Muscle of leg (tissue), 11 donors: ENCODE data around the gene WRAP73. TPM values are rescaled to one million over a fixed set of nuclear protein-coding genes. Genes with fewer than 3 reads are reported as not detected.

ENCODE experiments used
- DNase-seq: peaks from one replicate; pipeline ENCODE4 v3.0.0; 2013
- H3K27ac ChIP-seq: one replicate; pipeline ENCODE4 v1.5.1; 2013; ENCODE audit warnings: mild to moderate bottlenecking, low read length, control low read depth
- H3K27me3 ChIP-seq: one replicate; pipeline ENCODE4 v1.6.1; 2013; ENCODE audit warnings: low read length; ENCODE audit not compliant: control insufficient read depth, insufficient read depth
- H3K36me3 ChIP-seq: one replicate; pipeline ENCODE4 v1.6.1; 2013; ENCODE audit warnings: low read length; ENCODE audit not compliant: control insufficient read depth, insufficient read depth
- H3K4me1 ChIP-seq: one replicate; pipeline ENCODE4 v1.6.1; 2013; ENCODE audit warnings: low read length; ENCODE audit not compliant: control insufficient read depth, insufficient read depth
- H3K4me3 ChIP-seq: one replicate; pipeline ENCODE4 v1.5.1; 2013; ENCODE audit warnings: low read length, control low read depth
- H3K9me3 ChIP-seq: replicated peaks from 2 replicates; pipeline ENCODE4 v1.6.1; 2013; ENCODE audit warnings: low read depth, low read length; ENCODE audit not compliant: control insufficient read depth
- WGBS: methylation state at CpG from one replicate; pipeline ENCODE4 v1.1.5; 2013; ENCODE audit warnings: missing lambda C conversion rate; ENCODE audit not compliant: insufficient coverage; 5-methylcytosine and 5-hydroxymethylcytosine counted together
- polyA plus RNA-seq, 8 donors: library from polyadenylated mRNA; unstranded; fragments of 120-200 nt; gene quantifications; one replicate each; pipeline versions ENCODE4 v1.2.1 to v1.2.3, GENCODE V29; 2013; ENCODE audit warnings: inconsistent platforms in 1 of 8, low replicate concordance in 1 of 8; ENCODE audit not compliant: insufficient read length in 8 of 8, insufficient read depth in 1 of 8
- total RNA-seq: library from RNA; stranded (reverse); fragments of 120-200 nt; gene quantifications from one replicate; pipeline ENCODE4 v1.2.4, GENCODE V29; 2013

WRAP73 gene
- total and polyA plus RNA-seq, 9 donors: 8.5 to 13.4 (median 11.6) TPM

GRCh38 chr1:3612123-3612522 is 37.8 kb downstream of the WRAP73 start:
- WGBS: 73% methylated on average over 6 of the region's 7 CpGs
- no peak for DNase-seq
- Histone ChIP-seq H3K36me3 (no peaks in the 10 kb centered on the region), H3K27ac (no peak overlapping the region), H3K9me3 (no peaks in the 10 kb centered on the region), H3K27me3 (peaks cover 36% of the 10 kb centered on the region), H3K4me3 (no peak overlapping the region), H3K4me1 (peaks cover 40% of the 10 kb centered on the region)

- Histone ChIP-seq H3K36me3 (no peaks in the 10 kb centered on the region), H3K9me3 (no peaks in the 10 kb centered on the region), H3K4me3 (peak within 1 kb of the TSS; percentile 15), H3K27ac (no peak within 1 kb of the TSS), H3K27me3 (peaks cover 36% of the 10 kb centered on the region), H3K4me1 (peaks cover 40% of the 10 kb centered on the region)
- under 1% methylated on average over 68 of the region's 87 CpGs for WGBS
- DNase-seq: peak; percentile 76
These were observed 38.5 kb downstream of the WRAP73 start, which contains the start of gene MEGF6 for GRCh38 chr1:3611170-3612019. TSS of gene MEGF6 (minus strand) at chr1:3611508. CDS start at chr1:3611268, 240 bp downstream.

- 3% methylated on average over 21 of the region's 27 CpGs for WGBS
- Histone ChIP-seq H3K9me3 (no peaks in the 10 kb centered on the region), H3K4me3 (peak overlapping the region; percentile 15), H3K27ac (no peak overlapping the region), H3K4me1 (peaks cover 40% of the 10 kb centered on the region), H3K27me3 (peaks cover 31% of the 10 kb centered on the region), H3K36me3 (no peaks in the 10 kb centered on the region)
- DNase-seq: peak; percentile 56
These were observed 39.3 kb downstream of the WRAP73 start for GRCh38 chr1:3610527-3611169.

DNA sequence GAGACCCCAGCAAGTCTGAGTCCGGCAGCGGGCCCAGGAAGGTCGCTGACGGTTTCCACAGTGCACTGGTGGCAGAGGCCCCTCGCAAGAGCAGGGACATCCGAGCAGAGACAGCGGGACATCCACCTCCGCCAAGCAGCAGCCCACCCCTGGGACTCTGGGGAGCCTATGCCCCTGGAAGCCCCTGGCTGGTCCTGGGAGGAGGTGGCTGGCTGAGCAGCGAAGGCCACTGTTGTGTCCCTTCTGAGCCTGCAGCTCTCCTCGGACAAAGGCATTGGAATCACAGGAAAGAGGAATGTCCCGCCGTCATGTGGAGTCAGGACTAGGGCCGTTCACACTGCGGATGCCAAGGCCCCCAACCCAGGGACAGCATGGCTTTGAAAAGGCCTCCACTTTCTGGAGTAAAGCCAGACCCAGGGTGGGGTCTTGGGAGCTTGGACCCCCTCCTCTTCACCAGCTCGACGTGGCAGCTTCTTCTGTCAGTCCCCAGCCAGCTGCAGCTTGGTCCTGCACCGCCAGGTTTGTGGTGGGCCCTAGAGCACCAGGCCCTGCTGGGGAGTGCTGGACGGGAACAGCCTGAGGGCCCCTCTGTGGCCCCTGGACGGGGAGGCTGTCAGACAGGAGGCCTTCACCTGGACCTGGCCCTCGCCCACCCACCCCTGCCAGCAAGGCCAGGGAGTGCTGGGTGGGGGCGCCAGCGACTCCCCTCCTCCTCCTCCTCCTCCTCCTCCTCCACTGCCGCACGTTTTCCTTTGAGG is 40.0 kb downstream of the WRAP73 start:
- H3K4me1 ChIP-seq: peaks cover 40% of the 10 kb centered on the region
- 49% methylated on average over 19 of the region's 24 CpGs for WGBS
- H3K36me3 ChIP-seq: no peaks in the 10 kb centered on the region
- no peak overlapping the region for H3K4me3 ChIP-seq
- DNase-seq: no peak
- H3K9me3 ChIP-seq: no peaks in the 10 kb centered on the region
- peaks cover 28% of the 10 kb centered on the region for H3K27me3 ChIP-seq
- no peak overlapping the region for H3K27ac ChIP-seq

GRCh38 chr1:3609016-3609768 is 40.7 kb downstream of the WRAP73 start:
- DNase-seq: no peak
- no peak overlapping the region for H3K27ac ChIP-seq
- peaks cover 40% of the 10 kb centered on the region for H3K4me1 ChIP-seq
- H3K9me3 ChIP-seq: no peaks in the 10 kb centered on the region
- 68% methylated on average over 17 of the region's 22 CpGs for WGBS
- no peak overlapping the region for H3K4me3 ChIP-seq
- peaks cover 24% of the 10 kb centered on the region for H3K27me3 ChIP-seq
- H3K36me3 ChIP-seq: no peaks in the 10 kb centered on the region

- H3K4me1 ChIP-seq: peaks cover 40% of the 10 kb centered on the region
- H3K27ac ChIP-seq: no peak overlapping the region
- H3K4me3 ChIP-seq: no peak overlapping the region
- DNase-seq: no peak
- no peaks in the 10 kb centered on the region for H3K36me3 ChIP-seq
- H3K9me3 ChIP-seq: no peaks in the 10 kb centered on the region
- H3K27me3 ChIP-seq: peaks cover 20% of the 10 kb centered on the region
- WGBS: 74% methylated on average over 5 of the region's 7 CpGs
These were observed 41.7 kb downstream of the WRAP73 start for GRCh38 chr1:3608154-3608553.

DNA sequence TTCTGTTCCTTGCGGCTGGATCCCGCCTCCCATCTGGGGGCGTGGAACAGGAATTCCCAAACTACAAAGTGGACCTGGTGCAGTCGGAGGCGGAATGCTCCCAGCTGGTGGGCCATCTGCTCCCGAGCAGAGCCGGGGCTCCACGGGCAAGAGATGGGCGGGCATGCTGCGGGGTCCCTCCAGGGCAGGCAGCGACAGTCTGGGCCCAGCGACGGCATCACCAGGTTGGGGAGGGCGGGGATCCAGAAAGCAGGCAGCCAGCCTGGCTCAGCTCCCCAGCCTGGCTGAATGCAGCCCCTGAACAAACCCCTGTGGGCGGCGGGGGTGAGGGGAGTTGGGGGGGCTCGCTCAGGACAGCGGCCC is 42.2 kb downstream of the WRAP73 start:
- Histone ChIP-seq H3K36me3 (no peaks in the 10 kb centered on the region), H3K27me3 (peaks cover 16% of the 10 kb centered on the region), H3K4me1 (peaks cover 40% of the 10 kb centered on the region), H3K27ac (no peak overlapping the region), H3K9me3 (no peaks in the 10 kb centered on the region), H3K4me3 (no peak overlapping the region)
- no peak for DNase-seq
- WGBS: 59% methylated on average over 17 of the region's 18 CpGs

DNA sequence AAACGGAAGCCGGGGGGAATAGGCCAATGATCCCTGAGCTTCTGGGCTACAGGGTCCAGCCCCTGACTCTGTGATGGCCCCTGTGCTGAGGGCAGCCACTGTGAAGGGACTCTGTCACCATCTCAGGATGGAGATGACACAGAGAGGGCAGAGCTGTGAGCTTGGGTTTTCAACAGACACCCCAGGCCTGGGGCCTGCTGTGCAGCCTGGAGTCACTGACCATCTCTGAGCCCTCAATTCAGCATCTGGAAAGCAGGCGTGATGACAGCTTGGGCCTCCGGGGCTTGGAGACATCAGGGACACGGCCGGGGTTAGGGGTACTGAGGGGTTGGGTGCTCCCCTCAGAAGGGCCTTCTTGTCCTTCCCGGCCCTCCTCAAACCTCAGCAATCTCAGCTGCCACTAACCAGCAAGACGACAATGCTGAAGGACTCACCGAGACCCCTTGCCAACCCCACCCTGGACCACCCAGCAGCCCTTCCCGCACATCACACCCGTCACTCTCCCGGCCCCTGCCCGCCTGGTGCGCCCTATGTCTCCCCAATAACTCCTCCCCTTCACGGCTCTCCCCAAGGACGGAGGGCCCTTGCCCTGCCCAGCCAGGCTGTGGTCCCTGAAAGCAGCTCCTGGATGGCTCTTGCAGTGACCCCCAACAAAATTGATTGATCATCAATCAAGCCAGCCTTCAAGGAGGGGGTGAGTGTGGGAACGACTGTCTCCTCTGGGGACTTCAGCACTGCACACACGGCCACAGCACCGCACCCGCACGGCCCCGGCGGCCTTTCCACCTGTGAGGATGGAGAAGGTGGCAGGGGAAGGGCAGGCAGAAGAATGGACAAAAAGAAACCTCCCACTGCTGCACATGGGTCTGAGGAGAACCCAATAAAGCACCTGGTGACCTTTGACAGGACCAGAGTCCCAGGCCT is 42.9 kb downstream of the WRAP73 start:
- H3K4me3 ChIP-seq: no peak overlapping the region
- H3K4me1 ChIP-seq: peaks cover 38% of the 10 kb centered on the region
- no peaks in the 10 kb centered on the region for H3K36me3 ChIP-seq
- 83% methylated on average over 14 of the region's 23 CpGs for WGBS
- no peak overlapping the region for H3K27ac ChIP-seq
- H3K9me3 ChIP-seq: no peaks in the 10 kb centered on the region
- peaks cover 9% of the 10 kb centered on the region for H3K27me3 ChIP-seq
- no peak for DNase-seq
